Renal pelvis (tissue), 4 donors: Measurements from ENCODE around the gene COQ4. TPM values are rescaled to one million over a fixed set of nuclear protein-coding genes. Genes with fewer than 3 reads are reported as not detected.
A peak's percentile ranks its signal among the peaks of the same experiment; 100 is the strongest.

Source experiments
- DNase-seq: peaks from one replicate; pipeline ENCODE4 v3.0.0-alpha.2; 2013
- polyA plus RNA-seq, 3 donors: library from polyadenylated mRNA; unstranded; fragments of 120-200 nt; gene quantifications; one replicate each; pipeline ENCODE4 v1.2.1, GENCODE V29; 2013; ENCODE audit not compliant: insufficient read length in 3 of 3

Gene COQ4
- polyA plus RNA-seq, 3 donors, result 64.1 to 97.0 (median 95.3) TPM

GRCh38 chr9:128337936-128338335, 15.3 kb downstream of the COQ4 start:
- DNase-seq, result no peak

GRCh38 chr9:128338852-128339614, 16.4 kb downstream of the COQ4 start:
- DNase-seq, result peak; percentile 17

- DNase-seq, result peak; percentile 61
These were observed 17.4 kb downstream of the COQ4 start, which contains the start of gene SLC27A4 for GRCh38 chr9:128339761-128340690. Gene SLC27A4 (plus strand): TSS chr9:128340527. CDS start chr9:128343133, 2,606 bp downstream.

GRCh38 chr9:128340691-128341434, 18.2 kb downstream of the COQ4 start:
- no peak for DNase-seq

GRCh38 chr9:128341435-128341849, 18.8 kb downstream of the COQ4 start:
- peak; percentile 43 for DNase-seq

- no peak for DNase-seq
These were observed 20.5 kb downstream of the COQ4 start for GRCh38 chr9:128342971-128343680.

- no peak for DNase-seq
These were observed 21.2 kb downstream of the COQ4 start for GRCh38 chr9:128343855-128344254.

- no peak for DNase-seq
These were observed 22.4 kb downstream of the COQ4 start for GRCh38 chr9:128344931-128345605.

GRCh38 chr9:128349125-128349524, 26.5 kb downstream of the COQ4 start:
- DNase-seq, result no peak

- no peak for DNase-seq
These were observed 27.1 kb downstream of the COQ4 start for GRCh38 chr9:128349772-128350171.

- no peak for DNase-seq
These were observed 32.8 kb downstream of the COQ4 start for GRCh38 chr9:128355451-128355850.

- DNase-seq, result no peak
These were observed 35.5 kb downstream of the COQ4 start for GRCh38 chr9:128358090-128358489.

GRCh38 chr9:128358861-128359260, 36.2 kb downstream of the COQ4 start:
- DNase-seq, result no peak

- DNase-seq, result no peak
These were observed 38.2 kb downstream of the COQ4 start for GRCh38 chr9:128360826-128361225.

GRCh38 chr9:128361296-128361985, 38.8 kb downstream of the COQ4 start:
- DNase-seq, result no peak

GRCh38 chr9:128361986-128362646, 39.5 kb downstream of the COQ4 start:
- DNase-seq, result peak; percentile 82

GRCh38 chr9:128362774-128363173, 40.1 kb downstream of the COQ4 start:
- DNase-seq, result no peak

GRCh38 chr9:128365525-128365924, 42.9 kb downstream of the COQ4 start:
- DNase-seq, result no peak

- DNase-seq, result no peak
These were observed 46.5 kb downstream of the COQ4 start for GRCh38 chr9:128369024-128369706.
